ENCODE measurements around the gene COA1. TPM values are rescaled to one million over a fixed set of nuclear protein-coding genes. Genes with fewer than 3 reads are reported as not detected.

The COA1 gene
- total and polyA plus RNA-seq, 8 donors: 41.5 to 89.2 (median 75.6) TPM

DNA sequence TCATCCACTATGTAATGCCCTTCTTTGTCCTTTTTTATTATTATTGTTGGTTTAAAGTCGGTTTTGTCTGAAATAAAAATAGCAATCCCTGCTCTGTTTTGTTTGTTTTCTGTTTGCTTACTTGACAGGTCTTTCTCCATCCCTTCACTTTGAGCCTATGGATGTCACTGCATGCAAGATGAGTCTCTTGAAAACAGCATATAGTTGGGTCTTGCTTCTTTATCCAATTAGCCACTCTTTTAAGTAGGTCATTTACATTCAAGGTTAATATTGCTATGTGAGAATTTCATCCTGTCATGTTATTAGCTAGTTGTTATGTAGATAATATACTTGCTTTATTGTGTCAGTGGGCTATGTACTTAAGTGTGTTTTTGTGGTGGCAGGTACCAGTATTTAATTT is 25.8 kb downstream of the COA1 start:
- intact Hi-C loops (cut with DNase I): no loop called here
- Histone ChIP-seq H3K27ac (no peak overlapping the region), H3K27me3 (no peaks in the 10 kb centered on the region), H3K36me3 (peaks cover 0 to 9% of the 10 kb centered on the region in 2 donors), H3K4me1 (peaks cover 0 to 11% of the 10 kb centered on the region in 2 donors), H3K9me3 (no peaks in the 10 kb centered on the region), H3K4me3 (no peak overlapping the region)
- TF ChIP-seq, protein P1, sequence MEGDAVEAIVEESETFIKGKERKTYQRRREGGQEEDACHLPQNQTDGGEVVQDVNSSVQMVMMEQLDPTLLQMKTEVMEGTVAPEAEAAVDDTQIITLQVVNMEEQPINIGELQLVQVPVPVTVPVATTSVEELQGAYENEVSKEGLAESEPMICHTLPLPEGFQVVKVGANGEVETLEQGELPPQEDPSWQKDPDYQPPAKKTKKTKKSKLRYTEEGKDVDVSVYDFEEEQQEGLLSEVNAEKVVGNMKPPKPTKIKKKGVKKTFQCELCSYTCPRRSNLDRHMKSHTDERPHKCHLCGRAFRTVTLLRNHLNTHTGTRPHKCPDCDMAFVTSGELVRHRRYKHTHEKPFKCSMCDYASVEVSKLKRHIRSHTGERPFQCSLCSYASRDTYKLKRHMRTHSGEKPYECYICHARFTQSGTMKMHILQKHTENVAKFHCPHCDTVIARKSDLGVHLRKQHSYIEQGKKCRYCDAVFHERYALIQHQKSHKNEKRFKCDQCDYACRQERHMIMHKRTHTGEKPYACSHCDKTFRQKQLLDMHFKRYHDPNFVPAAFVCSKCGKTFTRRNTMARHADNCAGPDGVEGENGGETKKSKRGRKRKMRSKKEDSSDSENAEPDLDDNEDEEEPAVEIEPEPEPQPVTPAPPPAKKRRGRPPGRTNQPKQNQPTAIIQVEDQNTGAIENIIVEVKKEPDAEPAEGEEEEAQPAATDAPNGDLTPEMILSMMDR (IDR thresholded peaks at IDR 0.05): no peak
- ATAC-seq: no peak
- no peak for DNase-seq

DNA sequence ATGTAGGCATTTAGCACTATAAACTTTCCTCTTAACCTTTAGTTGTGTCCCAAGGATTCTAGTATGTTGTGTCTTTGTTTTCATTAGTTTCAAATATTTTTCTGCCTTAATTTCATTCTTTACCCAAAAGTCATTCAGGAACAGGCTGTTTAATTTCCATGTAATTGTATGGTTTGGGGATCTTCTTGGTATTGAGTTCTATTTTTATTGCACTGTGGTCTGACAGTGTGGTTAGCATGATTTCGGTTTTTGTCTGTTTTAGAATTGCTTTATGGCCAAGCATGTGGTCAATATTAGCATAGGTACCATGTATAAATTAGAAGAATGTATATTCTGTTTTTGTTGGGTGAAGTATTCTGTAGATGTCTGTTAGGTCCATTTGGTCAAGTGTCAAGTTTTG is 26.3 kb downstream of the COA1 start:
- ATAC-seq: no peak
- no peaks in the 10 kb centered on the region for H3K9me3 ChIP-seq
- no peak overlapping the region for H3K4me3 ChIP-seq
- intact Hi-C loops (cut with DNase I): no loop called here
- peaks cover 0 to 13% of the 10 kb centered on the region in 2 donors for H3K4me1 ChIP-seq
- peaks cover 0 to 9% of the 10 kb centered on the region in 2 donors for H3K36me3 ChIP-seq
- no peak overlapping the region for H3K27ac ChIP-seq
- TF ChIP-seq, protein P1 (IDR thresholded peaks at IDR 0.05): no peak
- no peak for DNase-seq
- no peaks in the 10 kb centered on the region for H3K27me3 ChIP-seq

DNA sequence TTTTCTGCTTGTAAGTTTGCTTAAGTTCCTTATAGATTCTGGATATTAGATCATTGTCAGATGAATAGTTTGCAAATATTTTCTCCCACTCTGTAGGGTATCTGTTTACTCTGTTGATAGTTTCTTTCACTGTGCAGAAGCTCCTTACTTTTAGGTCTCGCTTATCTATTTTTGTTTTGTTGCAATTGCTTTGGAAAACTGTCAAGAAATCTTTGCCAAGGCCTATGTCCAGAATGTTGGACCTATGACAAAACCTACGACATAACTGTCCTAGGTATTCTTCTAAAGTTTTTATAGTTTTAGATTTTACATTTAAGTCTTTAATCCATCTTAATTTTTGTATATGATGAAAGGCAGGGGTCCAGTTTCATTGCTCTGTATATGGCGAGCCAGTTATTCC is 27.4 kb downstream of the COA1 start:
- Histone ChIP-seq H3K9me3 (no peaks in the 10 kb centered on the region), H3K27ac (no peak overlapping the region), H3K36me3 (peaks cover 0 to 9% of the 10 kb centered on the region in 2 donors), H3K4me3 (no peak overlapping the region), H3K4me1 (peaks cover 0 to 15% of the 10 kb centered on the region in 2 donors), H3K27me3 (no peaks in the 10 kb centered on the region)
- TF ChIP-seq, protein P1 (IDR thresholded peaks at IDR 0.05): no peak
- no peak for ATAC-seq
- intact Hi-C loops (cut with DNase I): no loop called here
- no peak for DNase-seq

DNA sequence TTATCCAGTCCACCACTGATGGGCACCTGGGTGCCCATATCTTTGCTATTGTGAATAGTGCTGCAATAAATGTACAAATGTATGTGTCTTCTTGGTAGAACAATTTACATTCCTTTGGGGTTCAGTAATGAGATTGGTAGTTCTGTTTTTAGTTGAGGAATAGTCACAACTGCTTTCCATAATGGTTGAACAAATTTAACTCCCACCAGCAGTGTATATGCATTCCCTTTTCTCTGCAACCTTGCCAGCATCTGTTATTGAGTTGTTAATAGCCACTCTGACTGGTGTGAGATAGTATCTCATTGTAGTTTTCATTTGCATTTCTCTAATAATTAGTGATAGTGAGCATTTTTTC is 27.8 kb downstream of the COA1 start:
- Histone ChIP-seq H3K36me3 (peaks cover 0 to 9% of the 10 kb centered on the region in 2 donors), H3K27ac (no peak overlapping the region), H3K4me3 (no peak overlapping the region), H3K4me1 (peaks cover 0 to 15% of the 10 kb centered on the region in 2 donors), H3K27me3 (no peaks in the 10 kb centered on the region), H3K9me3 (no peaks in the 10 kb centered on the region)
- intact Hi-C loops (cut with DNase I): no loop called here
- DNase-seq (no peak), ATAC-seq (no peak)
- TF ChIP-seq, protein P1 (IDR thresholded peaks at IDR 0.05): no peak

DNA sequence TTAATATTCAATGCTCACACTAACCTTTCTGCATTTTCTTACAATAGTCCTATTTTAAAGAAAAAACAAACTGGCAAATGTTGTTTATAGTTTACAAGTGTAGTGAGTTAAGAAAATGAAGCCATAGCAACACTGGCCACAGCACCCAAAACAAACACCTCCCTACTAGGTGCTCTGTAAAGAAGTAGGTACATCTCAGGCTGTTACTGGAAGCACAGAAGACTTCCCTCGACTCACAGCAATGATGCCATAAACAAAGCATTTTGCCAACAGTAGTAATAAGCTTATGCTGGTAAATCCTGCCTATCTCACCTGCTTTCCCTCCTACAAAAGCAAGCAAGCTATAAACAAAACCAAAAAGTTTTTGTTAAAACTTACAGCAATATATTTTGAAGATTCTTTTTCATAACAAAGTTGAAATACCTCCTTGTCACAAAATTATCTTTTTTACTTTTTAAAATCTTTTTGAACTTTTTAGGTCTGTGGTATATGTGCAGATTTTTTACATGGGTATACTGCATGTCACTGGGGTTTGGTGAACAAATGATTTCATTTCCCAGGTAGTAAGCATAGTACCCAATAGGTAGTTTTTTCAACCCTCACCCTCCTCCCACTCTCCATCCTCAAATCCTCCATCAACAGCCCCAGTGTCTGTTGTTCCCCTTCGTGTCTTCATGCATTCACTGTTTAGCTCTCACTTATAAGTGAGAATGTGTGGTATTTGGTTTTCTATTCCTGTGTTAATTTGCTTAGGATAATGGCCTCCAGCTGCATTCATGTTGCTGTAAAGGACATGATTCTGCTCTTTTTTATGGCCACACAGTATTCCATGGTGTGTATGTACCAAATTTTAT is 28.4 kb downstream of the COA1 start:
- Histone ChIP-seq H3K4me1 (peaks cover 0 to 15% of the 10 kb centered on the region in 2 donors), H3K27me3 (no peaks in the 10 kb centered on the region), H3K36me3 (peaks cover 0 to 9% of the 10 kb centered on the region in 2 donors), H3K4me3 (no peak overlapping the region), H3K9me3 (no peaks in the 10 kb centered on the region), H3K27ac (no peak overlapping the region)
- ATAC-seq: no peak
- TF ChIP-seq, protein P1 (IDR thresholded peaks at IDR 0.05): no peak
- no peak for DNase-seq
- intact Hi-C loops (cut with DNase I): no loop called here
